HG02610 (cell line): Measurements from ENCODE around the gene LTBP2.
A peak's percentile ranks its signal among the peaks of the same experiment; 100 is the strongest.
"Not testable (repeated sequence)": the region's sequence is repeated elsewhere in the genome, so short reads cannot be mapped to it uniquely, and the experiment has no call there.

Experiments used
- ATAC-seq: cut with Tn5 transposase; IDR thresholded peaks from one replicate; pipeline ENCODE4 v1.9.1; 2021; ENCODE audit warnings: mild to moderate bottlenecking, moderate library complexity; ENCODE audit not compliant: unreplicated experiment

Gene LTBP2

GRCh38 chr14:74459289-74459946, 152.6 kb downstream of the LTBP2 start:
- peak; percentile 56 for ATAC-seq

- ATAC-seq = no peak
Measured at GRCh38 chr14:74457565-74457895, 154.5 kb downstream of the LTBP2 start.

- ATAC-seq = no peak
Measured at GRCh38 chr14:74456684-74457564, 155.1 kb downstream of the LTBP2 start.

DNA sequence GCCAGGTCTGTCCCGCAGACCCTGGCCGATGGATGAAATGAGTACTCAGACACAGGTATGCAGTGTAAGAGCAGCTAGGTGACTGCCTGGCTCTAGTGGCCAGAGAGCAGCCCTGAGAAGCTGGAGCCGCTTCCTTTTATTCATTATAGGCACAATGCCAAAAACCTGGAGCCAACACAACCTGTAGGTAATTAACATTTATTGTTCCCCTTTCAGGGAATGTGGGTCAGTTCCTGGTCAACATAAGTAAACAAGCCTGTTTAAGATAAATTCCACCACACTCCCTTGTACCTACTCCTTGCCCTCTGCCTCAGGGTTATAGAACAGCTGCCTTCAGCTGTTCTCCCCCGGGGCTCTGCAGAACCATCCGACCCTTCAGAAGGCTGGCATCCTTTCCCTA, 157.6 kb downstream of the LTBP2 start:
- not testable (repeated sequence) for ATAC-seq
